Activated CD4-positive, alpha-beta T cell treated with anti-CD3 and anti-CD28 coated beads for 36 hours (primary cell): ENCODE measurements around the gene MCF2L. TPM values are rescaled to one million over a fixed set of nuclear protein-coding genes. Genes with fewer than 3 reads are reported as not detected.
A peak's percentile ranks its signal among the peaks of the same experiment; 100 is the strongest.

ENCODE experiments used
- ATAC-seq: fragments of 200-7000 bp; cut with Tn5 transposase; one replicate; pipeline ENCODE4 v1.10.0; 2021; ENCODE audit warnings: mild to moderate bottlenecking, moderate library complexity
- CTCF ChIA-PET: fragments of 350-600 bp; sonication (Branson Sonifier 250); formaldehyde crosslinking; loops from one replicate; lab custom pipeline; 2021; ENCODE audit warnings: antibody characterized with exemption; lab: Charles Lee
- POLR2A ChIA-PET: fragments of 350-600 bp; sonication (Branson Sonifier 250); formaldehyde crosslinking; loops from one replicate; lab custom pipeline; 2021; ENCODE audit warnings: antibody characterized with exemption, inconsistent platforms; lab: Charles Lee
- DNase-seq: peaks from one replicate; pipeline ENCODE4 v3.0.0-alpha.2; 2020
- H3K27ac Mint-ChIP-seq: one replicate; pipeline ENCODE4 v1.8.0; 2021; ENCODE audit warnings: mixed read lengths
- H3K27me3 Mint-ChIP-seq: one replicate; pipeline ENCODE4 v1.8.0; 2021; ENCODE audit warnings: mixed read lengths
- H3K36me3 Mint-ChIP-seq: one replicate; pipeline ENCODE4 v1.8.0; 2021; ENCODE audit warnings: low read depth, mixed read lengths
- H3K4me1 Mint-ChIP-seq: one replicate; pipeline ENCODE4 v1.8.0; 2021; ENCODE audit warnings: mixed read lengths
- H3K4me3 Mint-ChIP-seq: one replicate; pipeline ENCODE4 v1.8.0; 2021; ENCODE audit warnings: mild to moderate bottlenecking, moderate library complexity, mixed read lengths
- H3K9me3 Mint-ChIP-seq: one replicate; pipeline ENCODE4 v1.8.0; 2021; ENCODE audit warnings: low read depth, mixed read lengths
- intact Hi-C, 2 experiments: fragments of 100-400 bp; cut with DNase I in 1 of 2; cut with micrococcal nuclease in 1 of 2; formaldehyde crosslinking; loops; one replicate each; pipeline versions ENCODE4 v1.14.2 to v1.15.1; 2022 to 2024; cut with DNase I, micrococcal nuclease
- total RNA-seq, 2 experiments: library from RNA; stranded (reverse); gene quantifications; one replicate each; pipeline ENCODE4 v1.2.3, GENCODE V29; 2021

MCF2L gene
- total RNA-seq, 2 experiments from 2014 or later, result 8.4 to 8.7 TPM

- DNase-seq (no peak), ATAC-seq (no peak)
- CTCF ChIA-PET, result interaction anchor here (0.7 kb wide), 2 partner anchors 39 to 1483 kb away, joined by 3 to 7 read pairs; no protein-coding TSS in a partner anchor
- Mint-ChIP-seq H3K36me3 (no peaks in the 10 kb centered on the region), H3K9me3 (no peaks in the 10 kb centered on the region), H3K27ac (no peak overlapping the region), H3K4me1 (peaks cover 2% of the 10 kb centered on the region), H3K27me3 (no peaks in the 10 kb centered on the region), H3K4me3 (peak overlapping the region; percentile 35)
- intact Hi-C loops, result no loop called here
- POLR2A ChIA-PET, result no interaction called here
Observed at GRCh38 chr13:112984501-112984900, 15.5 kb downstream of the MCF2L start.

GRCh38 chr13:112984954-112985802, 16.2 kb downstream of the MCF2L start:
- intact Hi-C loops, result no loop called here
- Mint-ChIP-seq H3K4me1 (peaks cover 2% of the 10 kb centered on the region), H3K4me3 (peak overlapping the region; percentile 35), H3K36me3 (no peaks in the 10 kb centered on the region), H3K27me3 (no peaks in the 10 kb centered on the region), H3K27ac (no peak overlapping the region), H3K9me3 (no peaks in the 10 kb centered on the region)
- ATAC-seq (peak; percentile 12), DNase-seq (no peak)
- CTCF ChIA-PET, result interaction anchor here (0.7 kb wide), 1 partner anchor 39 kb away, joined by 7 read pairs; no protein-coding TSS in a partner anchor
- POLR2A ChIA-PET, result no interaction called here

- intact Hi-C loops, result no loop called here
- ChIA-PET POLR2A (no interaction called here), CTCF (no interaction called here)
- Mint-ChIP-seq H3K4me3 (no peak overlapping the region), H3K4me1 (peaks cover 2% of the 10 kb centered on the region), H3K36me3 (no peaks in the 10 kb centered on the region), H3K9me3 (no peaks in the 10 kb centered on the region), H3K27me3 (no peaks in the 10 kb centered on the region), H3K27ac (no peak overlapping the region)
- ATAC-seq (no peak), DNase-seq (no peak)
Observed at GRCh38 chr13:112985803-112986408, 16.9 kb downstream of the MCF2L start.

- POLR2A ChIA-PET, result no interaction called here
- DNase-seq (no peak), ATAC-seq (no peak)
- intact Hi-C loops, result no loop called here
- H3K4me1 Mint-ChIP-seq, result peaks cover 2% of the 10 kb centered on the region
- H3K27me3 Mint-ChIP-seq, result no peaks in the 10 kb centered on the region
- H3K36me3 Mint-ChIP-seq, result no peaks in the 10 kb centered on the region
- CTCF ChIA-PET, result no interaction called here
- H3K27ac Mint-ChIP-seq, result no peak overlapping the region
- no peak overlapping the region for H3K4me3 Mint-ChIP-seq
- no peaks in the 10 kb centered on the region for H3K9me3 Mint-ChIP-seq
Observed at GRCh38 chr13:112986470-112986869, 17.5 kb downstream of the MCF2L start.

- ATAC-seq (no peak), DNase-seq (no peak)
- Mint-ChIP-seq H3K27me3 (no peaks in the 10 kb centered on the region), H3K4me1 (peaks cover 2% of the 10 kb centered on the region), H3K9me3 (no peaks in the 10 kb centered on the region), H3K27ac (no peak overlapping the region), H3K4me3 (no peak overlapping the region), H3K36me3 (no peaks in the 10 kb centered on the region)
- CTCF ChIA-PET, result no interaction called here
- POLR2A ChIA-PET, result no interaction called here
- intact Hi-C loops, result no loop called here
Observed at GRCh38 chr13:112986946-112987681, 18.1 kb downstream of the MCF2L start.

- no peak for ATAC-seq
- no peaks in the 10 kb centered on the region for H3K36me3 Mint-ChIP-seq
- no peak overlapping the region for H3K27ac Mint-ChIP-seq
- H3K9me3 Mint-ChIP-seq, result no peaks in the 10 kb centered on the region
- POLR2A ChIA-PET, result no interaction called here
- intact Hi-C loops, result no loop called here
- H3K4me3 Mint-ChIP-seq, result no peak overlapping the region
- no peak for DNase-seq
- CTCF ChIA-PET, result no interaction called here
- peaks cover 2% of the 10 kb centered on the region for H3K4me1 Mint-ChIP-seq
- no peaks in the 10 kb centered on the region for H3K27me3 Mint-ChIP-seq
Observed at GRCh38 chr13:112987682-112988024, 18.6 kb downstream of the MCF2L start.

- Mint-ChIP-seq H3K4me3 (no peak overlapping the region), H3K4me1 (no peaks in the 10 kb centered on the region), H3K36me3 (no peaks in the 10 kb centered on the region), H3K9me3 (no peaks in the 10 kb centered on the region), H3K27me3 (no peaks in the 10 kb centered on the region), H3K27ac (no peak overlapping the region)
- intact Hi-C loops, result no loop called here
- POLR2A ChIA-PET, result no interaction called here
- CTCF ChIA-PET, result interaction anchor here (0.7 to 1.4 kb wide), 2 partner anchors 21 to 314 kb away, joined by 3 read pairs; no protein-coding TSS in a partner anchor
- ATAC-seq, result no peak
- no peak for DNase-seq
Observed at GRCh38 chr13:112990783-112991182, 21.8 kb downstream of the MCF2L start.

- no peak for ATAC-seq
- H3K27ac Mint-ChIP-seq, result no peak overlapping the region
- no peaks in the 10 kb centered on the region for H3K27me3 Mint-ChIP-seq
- H3K4me3 Mint-ChIP-seq, result no peak overlapping the region
- H3K36me3 Mint-ChIP-seq, result no peaks in the 10 kb centered on the region
- H3K4me1 Mint-ChIP-seq, result no peaks in the 10 kb centered on the region
- intact Hi-C loops, result no loop called here
- CTCF ChIA-PET, result interaction anchor here (0.7 to 1.4 kb wide), 2 partner anchors 22 to 315 kb away, joined by 3 read pairs; no protein-coding TSS in a partner anchor
- POLR2A ChIA-PET, result no interaction called here
- no peaks in the 10 kb centered on the region for H3K9me3 Mint-ChIP-seq
- no peak for DNase-seq
Observed at GRCh38 chr13:112991609-112992008, 22.6 kb downstream of the MCF2L start.

GRCh38 chr13:112992931-112993680, 24.1 kb downstream of the MCF2L start:
- no peak for ATAC-seq
- ChIA-PET POLR2A (no interaction called here), CTCF (no interaction called here)
- Mint-ChIP-seq H3K9me3 (no peaks in the 10 kb centered on the region), H3K4me3 (no peak overlapping the region), H3K36me3 (no peaks in the 10 kb centered on the region), H3K27ac (no peak overlapping the region), H3K27me3 (no peaks in the 10 kb centered on the region), H3K4me1 (no peaks in the 10 kb centered on the region)
- no peak for DNase-seq
- intact Hi-C loops, result no loop called here

GRCh38 chr13:112994084-112994780, 25.2 kb downstream of the MCF2L start:
- no peak for ATAC-seq

More at GRCh38 chr13:112994084-112994780, 25.2 kb downstream of the MCF2L start:
- ChIA-PET POLR2A (no interaction called here), CTCF (interaction anchor here (0.5 kb wide), 1 partner anchor 467 kb away, joined by 3 read pairs; no protein-coding TSS in a partner anchor)
- H3K27me3 Mint-ChIP-seq, result no peaks in the 10 kb centered on the region
- H3K4me3 Mint-ChIP-seq, result no peak overlapping the region
- DNase-seq, result no peak
- no peaks in the 10 kb centered on the region for H3K4me1 Mint-ChIP-seq
- no peaks in the 10 kb centered on the region for H3K36me3 Mint-ChIP-seq
- no peaks in the 10 kb centered on the region for H3K9me3 Mint-ChIP-seq
- no peak overlapping the region for H3K27ac Mint-ChIP-seq
- intact Hi-C loops, result no loop called here
